Loucy (cell line): ENCODE measurements around the gene PRKCE.

ENCODE experiments used
- H2AFZ ChIP-seq: fragments of 200-600 bp; sonication (generic); 2 replicates; pipeline ENCODE4 v1.6.0; 2016; ENCODE audit warnings: antibody characterized with exemption, mild to moderate bottlenecking, low read length, moderate library complexity
- H3F3A ChIP-seq: fragments of 200-600 bp; 2 replicates; pipeline ENCODE4 v1.6.0; 2016; ENCODE audit warnings: antibody characterized with exemption, low read depth, mild to moderate bottlenecking
- H3K27me3 ChIP-seq: fragments of 200-600 bp; sonication (generic); 2 replicates; pipeline ENCODE4 v1.6.1; 2014; ENCODE audit warnings: low read length, mild to moderate bottlenecking; ENCODE audit not compliant: insufficient read depth, poor library complexity, severe bottlenecking
- H3K36me3 ChIP-seq: fragments of 200-600 bp; sonication (generic); 2 replicates; pipeline ENCODE4 v1.6.1; 2016; ENCODE audit warnings: low read length; ENCODE audit not compliant: insufficient read depth
- H3K4me1 ChIP-seq: fragments of 200-600 bp; sonication (generic); 2 replicates; pipeline ENCODE4 v1.5.1; 2014; ENCODE audit warnings: low read length, mild to moderate bottlenecking; ENCODE audit not compliant: insufficient read depth, poor library complexity, severe bottlenecking
- H3K4me2 ChIP-seq: fragments of 200-600 bp; sonication (generic); 2 replicates; pipeline ENCODE4 v1.6.0; 2014; ENCODE audit warnings: antibody characterized with exemption, low read length, low read depth, mild to moderate bottlenecking; ENCODE audit not compliant: poor library complexity, severe bottlenecking
- H3K4me3 ChIP-seq: fragments of 200-600 bp; sonication (generic); 2 replicates; pipeline ENCODE4 v1.5.1; 2014; ENCODE audit warnings: low read length, mild to moderate bottlenecking, mixed read lengths; ENCODE audit not compliant: poor library complexity, severe bottlenecking
- H3K79me2 ChIP-seq: fragments of 200-600 bp; sonication (generic); 2 replicates; pipeline ENCODE4 v1.6.1; 2014; ENCODE audit warnings: low read length; ENCODE audit not compliant: insufficient read depth
- H3K9ac ChIP-seq: fragments of 200-600 bp; sonication (generic); 2 replicates; pipeline ENCODE4 v1.6.0; 2014; ENCODE audit warnings: mild to moderate bottlenecking, low read depth, low read length, moderate library complexity; ENCODE audit not compliant: poor library complexity, severe bottlenecking
- H3K9me2 ChIP-seq: fragments of 200-600 bp; sonication (generic); replicated peaks from 2 replicates; pipeline ENCODE4 v1.6.1; 2016; ENCODE audit warnings: low read depth, low read length, mixed read lengths
- H3K9me3 ChIP-seq: fragments of 200-600 bp; sonication (generic); 2 replicates; pipeline ENCODE4 v1.6.1; 2014; ENCODE audit warnings: mild to moderate bottlenecking, antibody characterized with exemption, low read length, low read depth; ENCODE audit not compliant: insufficient read depth
- H4K20me1 ChIP-seq: fragments of 200-600 bp; sonication (generic); 2 replicates; pipeline ENCODE4 v1.6.0; 2014; ENCODE audit warnings: antibody characterized with exemption, low read length, mild to moderate bottlenecking; ENCODE audit not compliant: insufficient read depth, poor library complexity, severe bottlenecking
- EZH2phosphoT487 ChIP-seq: fragments of 200-600 bp; IDR thresholded peaks from 2 replicates; pipeline ENCODE4 v1.6.1; 2018; ENCODE audit warnings: antibody characterized with exemption, mild to moderate bottlenecking, moderate library complexity, borderline replicate concordance
- TF ChIP-seq, protein P1 (sequence below): fragments of 200-600 bp; sonication (generic); conservative IDR thresholded peaks from 2 replicates; pipeline ENCODE4 v1.5.1; 2014; ENCODE audit warnings: mild to moderate bottlenecking, antibody characterized with exemption, low read length

Gene PRKCE

GRCh38 chr2:45647356-45647755, 4.1 kb upstream of the PRKCE start:
- H3K4me1 ChIP-seq = peaks cover 18% of the 10 kb centered on the region
- no peaks in the 10 kb centered on the region for H3K9me2 ChIP-seq
- peaks cover 17% of the 10 kb centered on the region for H3K79me2 ChIP-seq
- H3K27me3 ChIP-seq = no peaks in the 10 kb centered on the region
- H3K4me3 ChIP-seq = no peak overlapping the region
- no peaks in the 10 kb centered on the region for H3F3A ChIP-seq
- H3K36me3 ChIP-seq = no peaks in the 10 kb centered on the region
- no peak overlapping the region for H2AFZ ChIP-seq
- no peak overlapping the region for H3K9ac ChIP-seq
- H3K9me3 ChIP-seq = no peaks in the 10 kb centered on the region
- H3K4me2 ChIP-seq = no peak overlapping the region
- TF ChIP-seq, protein P1, sequence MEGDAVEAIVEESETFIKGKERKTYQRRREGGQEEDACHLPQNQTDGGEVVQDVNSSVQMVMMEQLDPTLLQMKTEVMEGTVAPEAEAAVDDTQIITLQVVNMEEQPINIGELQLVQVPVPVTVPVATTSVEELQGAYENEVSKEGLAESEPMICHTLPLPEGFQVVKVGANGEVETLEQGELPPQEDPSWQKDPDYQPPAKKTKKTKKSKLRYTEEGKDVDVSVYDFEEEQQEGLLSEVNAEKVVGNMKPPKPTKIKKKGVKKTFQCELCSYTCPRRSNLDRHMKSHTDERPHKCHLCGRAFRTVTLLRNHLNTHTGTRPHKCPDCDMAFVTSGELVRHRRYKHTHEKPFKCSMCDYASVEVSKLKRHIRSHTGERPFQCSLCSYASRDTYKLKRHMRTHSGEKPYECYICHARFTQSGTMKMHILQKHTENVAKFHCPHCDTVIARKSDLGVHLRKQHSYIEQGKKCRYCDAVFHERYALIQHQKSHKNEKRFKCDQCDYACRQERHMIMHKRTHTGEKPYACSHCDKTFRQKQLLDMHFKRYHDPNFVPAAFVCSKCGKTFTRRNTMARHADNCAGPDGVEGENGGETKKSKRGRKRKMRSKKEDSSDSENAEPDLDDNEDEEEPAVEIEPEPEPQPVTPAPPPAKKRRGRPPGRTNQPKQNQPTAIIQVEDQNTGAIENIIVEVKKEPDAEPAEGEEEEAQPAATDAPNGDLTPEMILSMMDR = no peak
- TF ChIP-seq EZH2phosphoT487 = no peak
- H4K20me1 ChIP-seq = no peaks in the 10 kb centered on the region

GRCh38 chr2:45647986-45648520, 3.4 kb upstream of the PRKCE start:
- no peaks in the 10 kb centered on the region for H3F3A ChIP-seq
- H3K9me3 ChIP-seq = no peaks in the 10 kb centered on the region
- no peaks in the 10 kb centered on the region for H3K27me3 ChIP-seq
- no peak overlapping the region for H3K4me2 ChIP-seq
- H3K79me2 ChIP-seq = peaks cover 23% of the 10 kb centered on the region
- no peak overlapping the region for H3K4me3 ChIP-seq
- no peak overlapping the region for H3K9ac ChIP-seq
- H2AFZ ChIP-seq = no peak overlapping the region
- no peaks in the 10 kb centered on the region for H3K36me3 ChIP-seq
- peaks cover 3% of the 10 kb centered on the region for H4K20me1 ChIP-seq
- TF ChIP-seq, protein P1 = no peak
- TF ChIP-seq EZH2phosphoT487 = no peak
- H3K9me2 ChIP-seq = no peaks in the 10 kb centered on the region
- peaks cover 25% of the 10 kb centered on the region for H3K4me1 ChIP-seq

- Histone ChIP-seq H3K4me2 (no peak overlapping the region), H3K9me3 (no peaks in the 10 kb centered on the region), H3K9ac (no peak overlapping the region), H4K20me1 (peaks cover 9% of the 10 kb centered on the region), H3K36me3 (no peaks in the 10 kb centered on the region), H3K9me2 (no peaks in the 10 kb centered on the region), H3K4me1 (peaks cover 30% of the 10 kb centered on the region), H3K4me3 (no peak overlapping the region), H2AFZ (no peak overlapping the region), H3K27me3 (no peaks in the 10 kb centered on the region), H3K79me2 (peaks cover 29% of the 10 kb centered on the region), H3F3A (no peaks in the 10 kb centered on the region)
- no peak for TF ChIP-seq EZH2phosphoT487
- TF ChIP-seq, protein P1 = no peak
Observed at GRCh38 chr2:45648636-45649035, 2.8 kb upstream of the PRKCE start.
